Gastroesophageal sphincter (tissue), 4 donors: Measurements from ENCODE around the gene PDXP. TPM values are rescaled to one million over a fixed set of nuclear protein-coding genes. Genes with fewer than 3 reads are reported as not detected.

ENCODE experiments used
- ATAC-seq: fragments of 150-250 bp; one replicate; pipeline ENCODE4 v1.9.1; 2016; ENCODE audit warnings: mild to moderate bottlenecking, moderate library complexity
- H3K27ac ChIP-seq, 4 donors: fragments of 200-600 bp; sonication (generic) in 3 of 4; 1 replicate in 3 of 4; 2 replicates in 1 of 4; pipeline ENCODE4 v1.5.1; 2016 to 2019
- H3K27me3 ChIP-seq: fragments of 200-600 bp; sonication (generic); one replicate; pipeline ENCODE4 v1.5.1; 2019
- H3K36me3 ChIP-seq, 2 donors: fragments of 200-600 bp; sonication (generic); one replicate each; pipeline ENCODE4 v1.5.1; 2019; ENCODE audit warnings: control low read depth in 1 of 2
- H3K4me1 ChIP-seq, 3 donors: fragments of 200-600 bp; sonication (generic); 1 replicate in 2 of 3; 2 replicates in 1 of 3; pipeline ENCODE4 v1.5.1; 2016 to 2019; ENCODE audit warnings: control low read depth in 2 of 3
- H3K4me3 ChIP-seq, 2 donors: fragments of 200-600 bp; sonication (generic); one replicate each; pipeline ENCODE4 v1.5.1; 2019; ENCODE audit warnings: mild to moderate bottlenecking in 1 of 2, moderate library complexity in 1 of 2
- H3K9me3 ChIP-seq, 3 donors: fragments of 200-600 bp; sonication (generic); one replicate each; pipeline ENCODE4 v1.5.1; 2017 to 2019; ENCODE audit warnings: control low read depth in 2 of 3
- CTCF ChIP-seq, 4 experiments: fragments of 200-600 bp in 2 of 4; fragments of 450-650 bp in 2 of 4; sonication (generic) in 1 of 4; IDR thresholded peaks; one replicate each; pipeline ENCODE4 v1.5.1; 2017 to 2019; ENCODE audit warnings: antibody characterized with exemption in 4 of 4, mild to moderate bottlenecking in 2 of 4, moderate library complexity in 2 of 4
- EP300 ChIP-seq: sonication (generic); formaldehyde crosslinking; IDR thresholded peaks from one replicate; pipeline ENCODE4 v1.6.1; 2017; ENCODE audit warnings: antibody characterized with exemption, mild to moderate bottlenecking
- POLR2A ChIP-seq, 2 donors: fragments of 450-650 bp; IDR thresholded peaks; one replicate each; pipeline ENCODE4 v1.6.1; 2017; ENCODE audit warnings: antibody characterized with exemption in 2 of 2, mild to moderate bottlenecking in 2 of 2, moderate library complexity in 1 of 2
- POLR2AphosphoS5 ChIP-seq: sonication (generic); formaldehyde crosslinking; IDR thresholded peaks from one replicate; pipeline ENCODE4 v1.6.1; 2017; ENCODE audit warnings: antibody characterized with exemption
- WGBS, 2 donors: methylation state at CpG; one replicate each; pipeline ENCODE4 v1.1.5; 2018; ENCODE audit warnings: low coverage in 1 of 2; 5-methylcytosine and 5-hydroxymethylcytosine counted together
- total RNA-seq, 4 donors: library from RNA; depleted of rRNA; stranded (reverse); fragments of >200 nt; gene quantifications; one replicate each; pipeline ENCODE4 v1.1.0, GENCODE V29; 2016

PDXP gene
- total RNA-seq, 4 donors from 2014 or later: 9.2 to 19.3 (median 17.2) TPM

GRCh38 chr22:37627121-37627520, 31.4 kb upstream of the PDXP start:
- Histone ChIP-seq H3K27ac (peak overlapping the region in 3 of 4 donors; percentile 76 to 80 (median 77)), H3K4me3 (no peak overlapping the region), H3K36me3 (peaks cover 0 to 83% of the 10 kb centered on the region in 2 donors), H3K4me1 (peaks cover 0 to 50% (median 20%) of the 10 kb centered on the region in 3 donors), H3K9me3 (no peaks in the 10 kb centered on the region), H3K27me3 (no peaks in the 10 kb centered on the region)
- no peak for ATAC-seq
- TF ChIP-seq POLR2A (IDR thresholded peaks at IDR 0.05) (no peak), POLR2AphosphoS5 (no peak), EP300 (no peak), CTCF (IDR thresholded peaks at IDR 0.05) (no peak)
- 17 to 38% methylated on average over 1 to 3 of the region's 7 CpGs for WGBS, 2 donors

GRCh38 chr22:37627545-37627944, 31.0 kb upstream of the PDXP start:
- Histone ChIP-seq H3K9me3 (no peaks in the 10 kb centered on the region), H3K4me1 (peaks cover 0 to 54% (median 20%) of the 10 kb centered on the region in 3 donors), H3K27me3 (no peaks in the 10 kb centered on the region), H3K36me3 (peaks cover 0 to 83% of the 10 kb centered on the region in 2 donors), H3K27ac (peak overlapping the region in 3 of 4 donors; percentile 76 to 80 (median 77)), H3K4me3 (no peak overlapping the region)
- TF ChIP-seq EP300: no peak
- no peak for TF ChIP-seq CTCF (IDR thresholded peaks at IDR 0.05)
- TF ChIP-seq POLR2A (IDR thresholded peaks at IDR 0.05): no peak
- no peak for TF ChIP-seq POLR2AphosphoS5
- no CpG with 5 or more reads among the region's 6 CpGs for WGBS, 2 donors
- no peak for ATAC-seq

- H3K36me3 ChIP-seq: peaks cover 0 to 75% of the 10 kb centered on the region in 2 donors
- TF ChIP-seq POLR2A (IDR thresholded peaks at IDR 0.05): no peak
- TF ChIP-seq CTCF (IDR thresholded peaks at IDR 0.05): no peak
- no peak for TF ChIP-seq POLR2AphosphoS5
- no peak for TF ChIP-seq EP300
- H3K27ac ChIP-seq: no peak overlapping the region
- WGBS, 2 donors: 100% methylated on average over 2 of the region's 8 CpGs; no CpG with 5 or more reads in 1 of the 2 donors
- H3K4me3 ChIP-seq: no peak overlapping the region
- H3K4me1 ChIP-seq: peaks cover 0 to 58% (median 33%) of the 10 kb centered on the region in 3 donors
- no peak for ATAC-seq
- H3K9me3 ChIP-seq: no peaks in the 10 kb centered on the region
- H3K27me3 ChIP-seq: no peaks in the 10 kb centered on the region
Measured at GRCh38 chr22:37628830-37629229, 29.7 kb upstream of the PDXP start.

GRCh38 chr22:37629928-37630327, 28.6 kb upstream of the PDXP start:
- ATAC-seq: no peak
- H3K4me1 ChIP-seq: peaks cover 0 to 61% (median 44%) of the 10 kb centered on the region in 3 donors
- H3K27ac ChIP-seq: no peak overlapping the region
- no peak overlapping the region for H3K4me3 ChIP-seq
- TF ChIP-seq EP300 (no peak), CTCF (IDR thresholded peaks at IDR 0.05) (no peak), POLR2AphosphoS5 (no peak)
- no peaks in the 10 kb centered on the region for H3K9me3 ChIP-seq
- H3K27me3 ChIP-seq: no peaks in the 10 kb centered on the region
- peaks cover 0 to 68% of the 10 kb centered on the region in 2 donors for H3K36me3 ChIP-seq
- no CpG with 5 or more reads among the region's 10 CpGs for WGBS, 2 donors

- H3K36me3 ChIP-seq: peaks cover 0 to 61% of the 10 kb centered on the region in 2 donors
Measured at GRCh38 chr22:37630839-37631435, 27.6 kb upstream of the PDXP start.

More at GRCh38 chr22:37630839-37631435, 27.6 kb upstream of the PDXP start:
- no peak overlapping the region for H3K4me3 ChIP-seq
- no peaks in the 10 kb centered on the region for H3K27me3 ChIP-seq
- H3K9me3 ChIP-seq: no peaks in the 10 kb centered on the region
- H3K4me1 ChIP-seq: peaks cover 0 to 56% (median 44%) of the 10 kb centered on the region in 3 donors
- no peak for ATAC-seq
- WGBS, 2 donors: 92% methylated on average over 4 of the region's 9 CpGs; no CpG with 5 or more reads in 1 of the 2 donors
- no peak overlapping the region for H3K27ac ChIP-seq
- no peak for TF ChIP-seq EP300
- no peak for TF ChIP-seq CTCF (IDR thresholded peaks at IDR 0.05)
- no peak for TF ChIP-seq POLR2AphosphoS5
- TF ChIP-seq POLR2A (IDR thresholded peaks at IDR 0.05): no peak
